Motor neuron (in vitro differentiated cells): ENCODE data around the gene PCDHGB3. TPM values are rescaled to one million over a fixed set of nuclear protein-coding genes. Genes with fewer than 3 reads are reported as not detected.
"Not testable (repeated sequence)": the region's sequence is repeated elsewhere in the genome, so short reads cannot be mapped to it uniquely, and the experiment has no call there.

Source experiments
- ATAC-seq, 8 experiments: fragments of 200-7000 bp; cut with Tn5 transposase; replicated peaks in 6 of 8; 2 replicates each; pipeline ENCODE4 v1.8.0; 2021; ENCODE audit warnings: mild to moderate bottlenecking in 8 of 8, moderate library complexity in 8 of 8
- H3K27ac ChIP-seq, 2 donors: fragments of 250-450 bp; sonication (Bioruptor Pico); 2 replicates each; pipeline ENCODE4 v1.9.0; 2021; ENCODE audit warnings: antibody characterized with exemption in 2 of 2, mild to moderate bottlenecking in 2 of 2, moderate library complexity in 1 of 2
- H3K4me1 ChIP-seq, 2 donors: fragments of 250-450 bp; sonication (Bioruptor Pico); replicated peaks in 1 of 2; 2 replicates each; pipeline ENCODE4 v1.6.1; 2021; ENCODE audit warnings: antibody characterized with exemption in 2 of 2, mild to moderate bottlenecking in 2 of 2, moderate library complexity in 1 of 2
- H3K4me3 ChIP-seq, 5 donors: fragments of 250-450 bp; sonication (Bioruptor Pico); 2 replicates each; pipeline ENCODE4 v1.9.0; 2021; ENCODE audit warnings: antibody characterized with exemption in 5 of 5, mild to moderate bottlenecking in 5 of 5, moderate library complexity in 4 of 5
- WGBS, 10 experiments: fragments of 450-650 bp; shearing (Covaris generic); methylation state at CpG; one replicate each; pipeline ENCODE4 v1.0.0; 2022; 5-methylcytosine and 5-hydroxymethylcytosine counted together
- in situ Hi-C, 9 experiments: fragments of 400-800 bp; cut with MboI; loops; one replicate each; pipeline ENCODE4 v1.15.0; 2021; ENCODE audit warnings: low sequenced_read_pairs in 9 of 9, low pct_unique_long_range_greater_than_20kb in 2 of 9; ENCODE audit not compliant: unreplicated experiment in 9 of 9
- total RNA-seq, 8 experiments: library from RNA; unstranded; fragments of 300-600 nt; gene quantifications; 2 replicates each; pipeline versions ENCODE4 v1.2.3 to v1.2.4, GENCODE V29; 2022

Gene PCDHGB3
- total RNA-seq, 8 experiments from 2014 or later = 0.22 to 6.5 (median 0.59) TPM

DNA sequence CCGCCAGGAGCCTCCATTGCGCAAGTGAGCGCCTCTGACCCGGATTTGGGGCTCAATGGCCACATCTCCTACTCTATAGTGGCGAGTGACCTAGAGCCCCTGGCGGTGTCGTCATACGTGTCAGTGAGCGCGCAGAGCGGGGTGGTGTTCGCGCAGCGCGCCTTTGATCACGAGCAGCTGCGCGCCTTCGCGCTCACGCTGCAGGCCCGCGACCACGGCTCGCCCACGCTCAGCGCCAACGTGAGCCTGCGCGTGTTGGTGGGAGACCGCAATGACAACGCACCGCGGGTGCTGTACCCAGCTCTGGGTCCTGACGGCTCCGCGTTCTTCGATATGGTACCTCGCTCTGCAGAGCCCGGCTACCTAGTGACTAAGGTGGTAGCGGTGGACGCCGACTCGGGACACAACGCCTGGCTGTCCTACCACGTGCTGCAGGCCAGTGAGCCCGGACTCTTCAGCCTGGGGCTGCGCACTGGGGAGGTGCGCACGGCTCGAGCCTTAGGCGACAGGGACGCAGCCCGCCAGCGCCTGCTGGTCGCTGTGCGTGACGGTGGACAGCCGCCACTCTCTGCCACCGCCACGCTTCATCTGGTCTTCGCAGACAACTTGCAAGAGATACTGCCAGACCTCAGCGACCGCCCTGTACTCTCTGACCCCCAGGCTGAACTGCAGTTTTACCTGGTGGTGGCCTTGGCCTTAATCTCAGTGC is 39.7 kb downstream of the PCDHGB3 start:
- WGBS, 10 experiments = 0 to 100% (median 94%) methylated on average over 1 to 27 of the region's 64 CpGs; no CpG with 5 or more reads in 3 of the 10 experiments
- Histone ChIP-seq H3K4me1 (peaks cover 11 to 15% of the 10 kb centered on the region in 2 donors), H3K4me3 (peak overlapping the region in 3 of 5 donors; percentile 11 to 72 (median 45)), H3K27ac (no peak overlapping the region)
- no peak for ATAC-seq
- in situ Hi-C loops = loop anchor here in 7 of 9 experiments (10.0 to 25.0 kb wide), 4 partner anchors 115 to 155 kb away; no protein-coding TSS in a partner anchor

DNA sequence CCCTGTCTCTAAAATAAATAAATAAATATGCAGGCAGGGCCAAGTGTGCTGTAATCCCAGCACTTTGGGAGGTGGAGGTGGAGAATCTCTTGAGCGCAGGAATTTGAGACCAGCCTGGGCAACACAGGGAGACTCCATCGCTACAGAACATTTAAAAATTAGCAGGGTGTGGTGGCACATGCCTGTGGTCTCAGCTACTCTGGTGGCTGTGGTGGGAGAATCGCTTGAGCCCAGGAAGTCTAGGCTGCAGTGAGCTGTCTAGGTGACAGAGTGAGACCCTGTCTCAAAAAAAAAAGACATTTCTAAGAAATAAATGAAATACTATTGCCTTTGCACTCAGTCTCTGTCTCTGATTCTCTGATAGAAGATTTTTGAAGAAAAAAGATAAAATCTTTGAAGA is 41.5 kb downstream of the PCDHGB3 start:
- 57 to 100% (median 95%) methylated on average over 1 to 3 of the region's 3 CpGs; no CpG with 5 or more reads in 1 of the 10 experiments for WGBS, 10 experiments
- Histone ChIP-seq H3K4me1 (peaks cover 11 to 15% of the 10 kb centered on the region in 2 donors), H3K27ac (no peak overlapping the region), H3K4me3 (peak overlapping the region in 3 of 5 donors; percentile 18 to 24 (median 23))
- no peak for ATAC-seq
- in situ Hi-C loops = loop anchor here in 6 of 9 experiments (10.0 to 25.0 kb wide), 3 partner anchors 126 to 153 kb away; no protein-coding TSS in a partner anchor

DNA sequence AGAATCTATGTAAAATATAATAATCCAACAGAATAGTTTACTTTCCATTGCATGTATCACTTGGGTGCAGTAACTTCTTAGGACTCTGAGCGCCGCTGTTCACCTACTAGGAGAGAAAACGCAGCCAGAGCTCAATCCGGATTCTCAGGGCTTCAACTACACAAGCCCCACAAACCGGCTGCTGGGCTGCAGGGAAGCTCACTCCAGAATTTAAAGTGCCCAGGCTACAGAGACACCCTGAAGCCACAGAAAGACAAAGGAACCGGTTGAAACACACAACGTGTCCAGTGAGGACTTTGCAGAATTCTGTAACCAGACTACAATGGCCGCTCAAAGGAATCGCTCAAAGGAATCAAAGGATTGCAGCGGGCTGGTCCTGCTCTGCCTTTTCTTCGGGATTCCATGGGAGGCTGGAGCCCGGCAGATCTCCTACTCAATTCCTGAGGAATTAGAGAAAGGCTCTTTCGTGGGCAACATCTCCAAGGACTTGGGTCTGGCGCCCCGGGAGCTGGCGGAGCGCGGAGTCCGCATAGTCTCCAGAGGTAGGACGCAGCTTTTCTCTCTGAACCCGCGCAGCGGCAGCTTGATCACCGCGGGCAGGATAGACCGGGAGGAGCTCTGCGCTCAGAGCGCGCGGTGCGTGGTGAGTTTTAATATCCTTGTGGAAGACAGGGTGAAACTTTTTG is 43.0 kb downstream of the PCDHGB3 start, which contains the start of gene PCDHGA10:
TSS of gene PCDHGA10 (plus strand) at position 134 of the 686 bp plus-strand sequence. CDS start at position 323, 189 bp downstream.
- in situ Hi-C loops = loop anchor here in 6 of 9 experiments (10.0 to 25.0 kb wide), 3 partner anchors 124 to 152 kb away; no protein-coding TSS in a partner anchor
- 6 to 93% (median 62%) methylated on average over 3 to 26 of the region's 31 CpGs; no CpG with 5 or more reads in 2 of the 10 experiments for WGBS, 10 experiments
- H3K27ac ChIP-seq = no peak within 1 kb of the TSS

DNA sequence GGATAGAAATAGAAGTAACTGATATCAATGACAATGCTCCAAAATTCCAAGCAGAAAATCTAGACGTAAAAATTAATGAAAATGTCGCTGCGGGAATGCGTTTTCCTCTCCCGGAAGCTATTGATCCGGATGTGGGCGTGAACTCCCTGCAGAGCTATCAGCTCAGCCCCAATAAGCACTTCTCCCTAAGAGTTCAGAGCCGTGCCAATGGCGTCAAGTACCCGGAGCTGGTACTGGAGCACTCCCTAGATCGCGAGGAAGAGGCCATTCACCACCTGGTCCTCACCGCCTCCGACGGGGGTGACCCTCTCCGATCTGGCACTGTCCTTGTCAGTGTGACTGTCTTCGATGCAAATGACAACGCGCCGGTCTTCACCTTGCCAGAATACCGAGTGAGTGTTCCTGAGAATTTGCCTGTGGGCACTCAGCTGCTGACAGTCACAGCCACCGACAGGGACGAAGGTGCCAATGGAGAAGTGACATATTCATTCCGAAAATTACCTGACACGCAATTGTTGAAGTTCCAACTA is 43.6 kb downstream of the PCDHGB3 start:
- Histone ChIP-seq H3K4me1 (peaks cover 9 to 15% of the 10 kb centered on the region in 2 donors), H3K27ac (no peak overlapping the region), H3K4me3 (peak overlapping the region in 2 of 5 donors; percentile 25 to 40)
- in situ Hi-C loops = loop anchor here in 6 of 9 experiments (10.0 to 25.0 kb wide), 3 partner anchors 124 to 151 kb away; no protein-coding TSS in a partner anchor
- WGBS, 10 experiments = 14 to 97% (median 65%) methylated on average over 2 to 18 of the region's 25 CpGs; no CpG with 5 or more reads in 1 of the 10 experiments
- ATAC-seq = peak in 1 of 8 experiments; percentile 8

More for the DNA sequence above, 43.0 kb downstream of the PCDHGB3 start, which contains the start of gene PCDHGA10:
- peak in 5 of 8 experiments; percentile 27 to 60 (median 56) for ATAC-seq
- Histone ChIP-seq H3K4me3 (peak within 1 kb of the TSS in 4 of 5 donors; percentile 15 to 40 (median 24)), H3K4me1 (peaks cover 11 to 15% of the 10 kb centered on the region in 2 donors)

DNA sequence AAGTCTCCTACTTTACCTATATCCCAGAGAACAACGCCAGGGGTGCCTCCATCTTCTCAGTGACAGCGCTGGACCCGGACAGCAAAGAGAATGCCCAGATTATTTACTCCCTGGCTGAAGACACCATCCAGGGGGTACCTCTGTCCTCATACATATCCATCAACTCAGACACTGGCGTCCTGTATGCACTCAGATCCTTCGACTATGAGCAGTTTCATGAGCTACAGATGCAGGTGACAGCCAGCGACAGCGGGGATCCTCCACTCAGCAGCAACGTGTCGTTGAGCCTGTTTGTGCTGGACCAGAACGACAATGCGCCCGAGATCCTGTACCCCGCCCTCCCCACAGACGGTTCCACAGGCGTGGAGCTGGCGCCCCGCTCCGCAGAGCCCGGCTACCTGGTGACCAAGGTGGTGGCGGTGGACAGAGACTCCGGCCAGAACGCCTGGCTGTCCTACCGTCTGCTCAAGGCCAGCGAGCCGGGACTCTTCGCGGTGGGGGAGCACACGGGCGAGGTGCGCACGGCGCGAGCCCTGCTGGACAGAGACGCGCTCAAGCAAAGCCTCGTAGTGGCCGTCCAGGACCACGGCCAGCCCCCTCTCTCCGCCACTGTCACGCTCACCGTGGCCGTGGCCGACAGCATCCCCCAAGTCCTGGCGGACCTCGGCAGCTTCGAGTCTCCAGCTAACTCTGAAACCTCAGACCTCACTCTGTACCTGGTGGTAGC is 44.7 kb downstream of the PCDHGB3 start:
- not testable (repeated sequence) for ATAC-seq, H3K27ac ChIP-seq, H3K4me3 ChIP-seq, H3K4me1 ChIP-seq
- 29 to 97% (median 88%) methylated on average over 1 to 7 of the region's 46 CpGs; no CpG with 5 or more reads in 6 of the 10 experiments for WGBS, 10 experiments
- in situ Hi-C loops = loop anchor here in 6 of 9 experiments (10.0 to 25.0 kb wide), 3 partner anchors 123 to 150 kb away; no protein-coding TSS in a partner anchor

DNA sequence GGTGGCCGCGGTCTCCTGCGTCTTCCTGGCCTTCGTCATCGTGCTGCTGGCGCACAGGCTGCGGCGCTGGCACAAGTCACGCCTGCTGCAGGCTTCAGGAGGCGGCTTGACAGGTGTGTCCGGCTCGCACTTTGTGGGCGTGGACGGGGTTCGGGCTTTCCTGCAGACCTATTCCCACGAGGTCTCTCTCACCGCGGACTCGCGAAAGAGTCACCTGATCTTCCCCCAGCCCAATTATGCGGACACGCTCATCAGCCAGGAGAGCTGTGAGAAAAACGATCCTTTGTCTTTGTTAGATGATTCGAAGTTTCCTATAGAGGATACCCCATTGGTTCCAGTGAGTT is 45.2 kb downstream of the PCDHGB3 start:
- not testable (repeated sequence) for H3K4me1 ChIP-seq, ATAC-seq, H3K4me3 ChIP-seq, H3K27ac ChIP-seq
- 50 to 100% (median 93%) methylated on average over 1 to 9 of the region's 24 CpGs for WGBS, 10 experiments
- in situ Hi-C loops = loop anchor here in 6 of 9 experiments (10.0 to 25.0 kb wide), 3 partner anchors 122 to 150 kb away; no protein-coding TSS in a partner anchor

DNA sequence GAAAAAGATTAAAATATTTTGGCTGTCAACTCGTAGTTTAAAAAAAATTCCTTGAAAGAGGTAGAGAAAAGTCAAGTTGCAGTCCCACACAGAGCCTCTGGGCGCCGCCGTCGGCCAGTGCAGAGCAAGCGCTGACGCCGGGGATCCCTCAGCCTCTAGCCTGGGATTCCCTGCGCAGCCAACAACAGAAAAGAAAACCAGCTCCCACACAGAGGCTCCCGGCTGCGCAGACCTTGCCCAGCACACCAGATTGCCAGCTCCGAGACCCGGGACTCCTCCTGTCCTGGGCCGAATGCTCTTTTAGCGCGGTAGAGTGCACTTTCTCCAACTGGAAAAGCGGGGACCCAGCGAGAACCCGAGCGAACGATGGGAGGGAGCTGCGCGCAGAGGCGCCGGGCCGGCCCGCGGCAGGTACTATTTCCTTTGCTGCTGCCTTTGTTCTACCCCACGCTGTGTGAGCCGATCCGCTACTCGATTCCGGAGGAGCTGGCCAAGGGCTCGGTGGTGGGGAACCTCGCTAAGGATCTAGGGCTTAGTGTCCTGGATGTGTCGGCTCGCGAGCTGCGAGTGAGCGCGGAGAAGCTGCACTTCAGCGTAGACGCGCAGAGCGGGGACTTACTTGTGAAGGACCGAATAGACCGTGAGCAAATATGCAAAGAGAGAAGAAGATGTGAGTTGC is 47.6 kb downstream of the PCDHGB3 start, which contains the start of gene PCDHGB7:
TSS of gene PCDHGB7 (plus strand) at position 184 of the 679 bp plus-strand sequence. CDS start at position 367, 183 bp downstream.
- WGBS, 10 experiments = 0 to 57% (median 31%) methylated on average over 1 to 15 of the region's 47 CpGs
- H3K27ac ChIP-seq = peak within 1 kb of the TSS in 1 of 2 donors; percentile 59
- in situ Hi-C loops = loop anchor here in 6 of 9 experiments (10.0 to 25.0 kb wide), 3 partner anchors 120 to 147 kb away; no protein-coding TSS in a partner anchor
- H3K4me1 ChIP-seq = not testable (repeated sequence)
- peak within 1 kb of the TSS; percentile 3 to 32 (median 25) for H3K4me3 ChIP-seq
- ATAC-seq = peak; percentile 56 to 98 (median 86)

DNA sequence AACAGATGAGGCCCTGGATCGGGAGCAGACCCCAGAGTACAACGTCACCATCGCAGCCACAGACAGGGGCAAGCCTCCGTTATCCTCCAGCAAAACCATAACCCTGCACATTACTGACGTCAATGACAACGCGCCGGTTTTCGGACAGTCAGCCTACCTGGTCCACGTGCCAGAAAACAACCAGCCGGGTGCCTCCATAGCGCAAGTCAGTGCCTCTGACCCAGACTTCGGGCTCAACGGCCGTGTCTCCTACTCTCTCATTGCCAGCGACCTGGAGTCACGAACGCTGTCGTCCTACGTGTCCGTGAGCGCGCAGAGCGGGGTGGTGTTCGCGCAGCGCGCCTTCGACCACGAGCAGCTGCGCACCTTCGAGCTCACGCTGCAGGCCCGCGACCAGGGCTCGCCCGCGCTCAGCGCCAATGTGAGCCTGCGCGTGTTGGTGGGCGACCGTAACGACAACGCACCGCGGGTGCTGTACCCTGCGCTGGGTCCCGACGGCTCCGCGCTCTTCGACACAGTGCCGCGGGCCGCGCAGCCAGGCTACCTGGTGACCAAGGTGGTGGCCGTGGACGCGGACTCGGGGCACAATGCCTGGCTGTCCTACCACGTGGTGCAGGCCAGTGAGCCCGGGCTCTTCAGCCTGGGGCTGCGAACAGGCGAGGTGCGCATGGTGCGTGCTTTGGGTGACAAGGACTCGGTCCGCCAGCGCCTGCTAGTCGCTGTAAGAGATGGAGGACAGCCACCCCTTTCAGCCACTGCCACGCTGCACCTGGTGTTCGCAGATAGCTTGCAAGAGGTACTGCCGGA is 49.2 kb downstream of the PCDHGB3 start:
- Histone ChIP-seq H3K4me3 (no peak overlapping the region), H3K4me1 (no peaks in the 10 kb centered on the region), H3K27ac (no peak overlapping the region)
- 48 to 98% (median 89%) methylated on average over 5 to 41 of the region's 74 CpGs; no CpG with 5 or more reads in 3 of the 10 experiments for WGBS, 10 experiments
- ATAC-seq = no peak
- in situ Hi-C loops = loop anchor here in 6 of 9 experiments (10.0 to 25.0 kb wide), 3 partner anchors 118 to 146 kb away; no protein-coding TSS in a partner anchor

DNA sequence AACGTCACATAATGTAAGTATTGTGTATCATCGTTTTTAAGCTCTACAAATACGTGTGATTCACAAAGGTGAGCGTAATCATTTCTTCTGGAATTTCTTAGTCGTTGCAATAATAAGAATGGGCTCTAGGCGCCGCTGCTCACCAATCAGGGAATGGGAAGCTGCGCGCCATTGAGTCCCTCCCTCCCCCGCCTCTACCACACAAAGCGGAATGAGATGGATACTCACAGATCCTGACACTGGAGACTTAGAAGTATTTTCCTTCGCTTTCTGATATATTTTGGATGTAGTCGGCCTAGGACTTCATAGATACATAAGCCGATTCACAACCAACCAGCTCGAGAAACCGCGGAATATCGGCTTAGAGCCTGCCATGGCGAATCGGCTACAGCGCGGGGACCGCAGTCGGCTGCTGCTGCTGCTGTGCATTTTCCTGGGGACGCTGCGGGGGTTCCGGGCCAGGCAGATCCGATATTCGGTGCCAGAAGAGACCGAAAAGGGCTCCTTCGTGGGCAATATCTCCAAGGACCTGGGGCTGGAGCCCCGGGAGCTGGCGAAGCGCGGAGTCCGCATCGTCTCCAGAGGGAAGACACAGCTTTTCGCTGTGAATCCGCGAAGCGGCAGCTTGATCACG is 50.9 kb downstream of the PCDHGB3 start, which contains the start of gene PCDHGA11:
TSS of gene PCDHGA11 (plus strand) at position 197 of the 634 bp plus-strand sequence. CDS start at position 374, 177 bp downstream.
- no peaks in the 10 kb centered on the region for H3K4me1 ChIP-seq
- no peak within 1 kb of the TSS for H3K4me3 ChIP-seq
- WGBS, 10 experiments = 0 to 95% (median 55%) methylated on average over 1 to 38 of the region's 42 CpGs
- H3K27ac ChIP-seq = no peak within 1 kb of the TSS
- in situ Hi-C loops = loop anchor here in 5 of 9 experiments (25.0 kb wide), 2 partner anchors 116 to 141 kb away; no protein-coding TSS in a partner anchor
- ATAC-seq = peak in 2 of 8 experiments; percentile 31 to 68

DNA sequence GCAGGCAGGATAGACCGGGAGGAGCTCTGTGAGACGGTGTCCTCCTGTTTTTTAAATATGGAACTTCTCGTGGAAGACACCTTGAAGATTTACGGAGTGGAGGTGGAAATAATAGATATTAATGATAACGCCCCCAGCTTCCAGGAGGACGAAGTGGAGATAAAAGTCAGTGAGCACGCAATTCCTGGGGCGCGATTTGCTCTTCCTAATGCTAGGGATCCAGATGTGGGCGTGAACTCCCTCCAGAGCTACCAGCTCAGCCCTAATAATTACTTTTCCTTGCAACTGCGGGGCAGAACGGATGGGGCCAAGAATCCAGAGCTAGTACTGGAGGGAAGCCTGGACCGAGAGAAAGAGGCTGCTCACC is 51.4 kb downstream of the PCDHGB3 start:
- H3K4me3 ChIP-seq = no peak overlapping the region
- WGBS, 10 experiments = 11 to 93% (median 38%) methylated on average over 2 to 12 of the region's 13 CpGs; no CpG with 5 or more reads in 3 of the 10 experiments
- in situ Hi-C loops = loop anchor here in 5 of 9 experiments (25.0 kb wide), 2 partner anchors 116 to 141 kb away; no protein-coding TSS in a partner anchor
- H3K27ac ChIP-seq = no peak overlapping the region
- H3K4me1 ChIP-seq = no peaks in the 10 kb centered on the region
- ATAC-seq = no peak
